Mesenchymal stem cell (in vitro differentiated cells and primary cell): ENCODE data around the gene IFI27.
"Not testable (repeated sequence)": the region's sequence is repeated elsewhere in the genome, so short reads cannot be mapped to it uniquely, and the experiment has no call there.

ENCODE experiments used
- DNase-seq: peaks from one replicate; pipeline ENCODE4 v3.0.0-alpha.2; 2013
- H2AFZ ChIP-seq: one replicate; pipeline ENCODE4 v1.6.1; 2013; ENCODE audit warnings: low read depth, mild to moderate bottlenecking, control low read depth, inconsistent platforms, low read length, moderate library complexity
- H2AK5ac ChIP-seq: 2 replicates; pipeline ENCODE4 v1.6.1; 2013; ENCODE audit warnings: low read length, moderate library complexity, mild to moderate bottlenecking, inconsistent platforms; ENCODE audit not compliant: severe bottlenecking
- H2BK120ac ChIP-seq: one replicate; pipeline ENCODE4 v1.6.1; 2013; ENCODE audit warnings: low read depth, mild to moderate bottlenecking, inconsistent platforms, low read length, moderate library complexity
- H2BK12ac ChIP-seq, 2 experiments: one replicate each; pipeline ENCODE4 v1.6.1; 2013; ENCODE audit warnings: inconsistent platforms in 2 of 2, low read length in 2 of 2, mild to moderate bottlenecking in 2 of 2, moderate library complexity in 2 of 2, control low read depth in 1 of 2
- H2BK15ac ChIP-seq: one replicate; pipeline ENCODE4 v1.6.1; 2013; ENCODE audit warnings: mild to moderate bottlenecking, low read depth, inconsistent platforms; ENCODE audit not compliant: poor library complexity, severe bottlenecking
- H2BK5ac ChIP-seq: 2 replicates; pipeline ENCODE4 v1.6.1; 2013; ENCODE audit warnings: low read depth, mild to moderate bottlenecking, low read length, control low read depth, inconsistent platforms; ENCODE audit not compliant: poor library complexity, severe bottlenecking
- H3K14ac ChIP-seq, 2 experiments: one replicate each; pipeline ENCODE4 v1.6.1; 2013; ENCODE audit warnings: inconsistent platforms in 2 of 2, low read length in 2 of 2, control low read depth in 1 of 2, mild to moderate bottlenecking in 1 of 2, moderate library complexity in 1 of 2
- H3K18ac ChIP-seq, 2 experiments: one replicate each; pipeline ENCODE4 v1.6.1; 2013; ENCODE audit warnings: inconsistent platforms in 2 of 2, low read length in 2 of 2, control low read depth in 1 of 2, low read depth in 1 of 2, mild to moderate bottlenecking in 1 of 2
- H3K23ac ChIP-seq, 2 experiments: one replicate each; pipeline ENCODE4 v1.6.1; 2013; ENCODE audit warnings: inconsistent platforms in 2 of 2, low read length in 2 of 2, mild to moderate bottlenecking in 2 of 2, moderate library complexity in 2 of 2, control low read depth in 1 of 2
- H3K27ac ChIP-seq: 2 replicates; pipeline ENCODE4 v1.5.1; 2013; ENCODE audit warnings: mild to moderate bottlenecking, moderate library complexity, low read length, control low read depth, inconsistent platforms; ENCODE audit not compliant: poor library complexity, severe bottlenecking
- H3K27me3 ChIP-seq, 2 experiments: 2 replicates each; pipeline versions ENCODE4 v1.6.1 to v1.7.0; 2013; ENCODE audit warnings: low read length in 2 of 2, mild to moderate bottlenecking in 2 of 2, moderate library complexity in 2 of 2, control low read depth in 1 of 2, inconsistent platforms in 1 of 2; ENCODE audit not compliant: control insufficient read depth in 1 of 2, insufficient read depth in 1 of 2
- H3K36me3 ChIP-seq, 2 experiments: 2 replicates each; pipeline versions ENCODE4 v1.6.1 to v1.7.0; 2013; ENCODE audit warnings: low read length in 2 of 2, control low read depth in 1 of 2, inconsistent platforms in 1 of 2, low read depth in 1 of 2, mild to moderate bottlenecking in 1 of 2; ENCODE audit not compliant: insufficient read depth in 2 of 2, control insufficient read depth in 1 of 2
- H3K4ac ChIP-seq, 2 experiments: one replicate each; pipeline ENCODE4 v1.6.1; 2013; ENCODE audit warnings: inconsistent platforms in 2 of 2, low read length in 2 of 2, mild to moderate bottlenecking in 2 of 2, moderate library complexity in 2 of 2, control low read depth in 1 of 2, low read depth in 1 of 2
- H3K4me1 ChIP-seq: 2 replicates; pipeline ENCODE4 v1.6.1; 2013; ENCODE audit warnings: low read depth, low read length, control low read depth; ENCODE audit not compliant: control insufficient read depth, insufficient read depth
- H3K4me2 ChIP-seq: 2 replicates; pipeline ENCODE4 v1.6.1; 2013; ENCODE audit warnings: low read length, mild to moderate bottlenecking, inconsistent platforms; ENCODE audit not compliant: poor library complexity, severe bottlenecking
- H3K4me3 ChIP-seq, 2 experiments: 2 replicates each; pipeline versions ENCODE4 v1.5.1 to v1.7.0; 2013; ENCODE audit warnings: low read length in 2 of 2, mild to moderate bottlenecking in 2 of 2, control low read depth in 1 of 2, low read depth in 1 of 2; ENCODE audit not compliant: insufficient read depth in 1 of 2
- H3K79me1 ChIP-seq: replicated peaks from 2 replicates; pipeline ENCODE4 v1.6.1; 2013; ENCODE audit warnings: mild to moderate bottlenecking, control low read depth, low read length, inconsistent platforms; ENCODE audit not compliant: poor library complexity, severe bottlenecking
- H3K9ac ChIP-seq: 2 replicates; pipeline ENCODE4 v1.7.0; 2013; ENCODE audit warnings: mild to moderate bottlenecking, low read length, moderate library complexity
- H3K9me3 ChIP-seq: 2 replicates; pipeline ENCODE4 v1.7.0; 2013; ENCODE audit warnings: mild to moderate bottlenecking, low read length; ENCODE audit not compliant: control insufficient read depth
- H4K8ac ChIP-seq: one replicate; pipeline ENCODE4 v1.6.1; 2013; ENCODE audit warnings: inconsistent platforms, mild to moderate bottlenecking, low read length, moderate library complexity
- H4K91ac ChIP-seq: one replicate; pipeline ENCODE4 v1.6.1; 2013; ENCODE audit warnings: mild to moderate bottlenecking, low read length, inconsistent platforms
- WGBS: methylation state at CpG from one replicate; pipeline ENCODE4 v1.1.7; 2013; ENCODE audit warnings: mixed read lengths; 5-methylcytosine and 5-hydroxymethylcytosine counted together

IFI27 gene

DNA sequence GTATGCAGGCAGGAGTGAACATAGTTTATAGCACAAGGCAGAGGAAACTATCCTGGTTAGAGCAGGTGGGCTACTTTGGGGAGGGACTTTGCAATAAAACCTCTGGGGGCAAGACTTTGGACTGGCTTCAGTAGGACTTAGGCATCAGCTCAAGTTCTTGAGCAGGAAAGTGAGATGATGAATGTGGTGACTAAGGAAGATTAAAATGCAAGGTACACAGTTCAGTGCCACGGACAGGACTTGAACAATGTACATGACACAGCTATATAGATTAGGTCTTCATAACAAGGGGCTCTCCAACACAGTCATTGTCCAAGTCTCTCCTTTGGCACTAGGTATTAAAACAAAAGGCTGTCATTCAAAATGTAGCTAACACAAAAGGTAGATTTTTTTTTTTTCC, 42.1 kb downstream of the IFI27 start:
- H3K23ac ChIP-seq, result no peak overlapping the region
- no peak overlapping the region for H2BK5ac ChIP-seq
- H3K27ac ChIP-seq, result no peak overlapping the region
- H3K9ac ChIP-seq, result no peak overlapping the region
- H3K4me1 ChIP-seq, result no peaks in the 10 kb centered on the region
- no peak overlapping the region for H2AFZ ChIP-seq
- H4K91ac ChIP-seq, result no peak overlapping the region
- peaks cover 9% of the 10 kb centered on the region for H3K9me3 ChIP-seq
- no peak overlapping the region for H2BK15ac ChIP-seq
- H2AK5ac ChIP-seq, result no peak overlapping the region
- H3K4ac ChIP-seq, result no peak overlapping the region
- H3K36me3 ChIP-seq, result no peaks in the 10 kb centered on the region
- H3K18ac ChIP-seq, result no peak overlapping the region
- H3K4me2 ChIP-seq, result no peak overlapping the region
- no peak overlapping the region for H2BK120ac ChIP-seq
- no peak overlapping the region for H3K4me3 ChIP-seq
- 83% methylated on average over 1 of the region's 1 CpG for WGBS
- no peaks in the 10 kb centered on the region for H3K79me1 ChIP-seq
- no peak for DNase-seq
- H3K27me3 ChIP-seq, result peaks cover 9 to 50% of the 10 kb centered on the region in 2 experiments
- no peak overlapping the region for H2BK12ac ChIP-seq
- H3K14ac ChIP-seq, result no peak overlapping the region
- no peak overlapping the region for H4K8ac ChIP-seq

DNA sequence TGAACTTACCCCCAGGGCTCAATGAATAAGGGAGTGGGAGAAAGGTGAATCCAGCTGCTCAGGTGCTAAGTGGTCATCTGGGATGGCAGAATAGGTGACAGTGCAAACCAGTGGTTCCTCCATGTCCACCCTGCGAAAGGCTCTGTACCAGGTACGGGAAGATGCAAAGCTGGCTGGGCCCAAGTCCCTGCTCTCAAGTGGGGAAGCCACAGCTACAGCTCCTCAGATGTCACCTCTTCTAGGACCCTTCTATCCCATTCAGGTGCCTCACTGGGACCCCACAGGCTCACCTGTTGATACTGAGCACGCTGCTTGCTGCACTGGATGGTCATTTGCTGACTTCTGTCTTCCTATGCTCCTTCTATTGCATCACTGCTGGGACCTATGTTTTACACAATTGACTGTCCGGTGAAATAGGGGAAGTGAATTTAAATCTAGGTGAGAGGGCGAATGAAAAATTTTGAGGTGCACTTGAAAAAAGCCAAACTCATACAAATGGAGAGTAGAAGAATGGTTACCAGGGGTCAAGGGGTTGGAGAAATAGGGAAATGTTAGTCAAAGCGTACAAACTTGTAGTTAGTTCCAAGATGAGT, 43.3 kb downstream of the IFI27 start:
- Histone ChIP-seq H3K23ac (no peak overlapping the region), H3K4me2 (no peak overlapping the region), H3K4ac (no peak overlapping the region), H3K18ac (no peak overlapping the region), H3K4me1 (no peaks in the 10 kb centered on the region), H2AK5ac (no peak overlapping the region), H3K27ac (no peak overlapping the region), H3K9me3 (peaks cover 9% of the 10 kb centered on the region), H2AFZ (no peak overlapping the region), H3K14ac (no peak overlapping the region), H2BK120ac (no peak overlapping the region), H3K79me1 (no peaks in the 10 kb centered on the region), H4K91ac (no peak overlapping the region), H3K9ac (no peak overlapping the region), H3K36me3 (no peaks in the 10 kb centered on the region), H2BK12ac (no peak overlapping the region), H2BK15ac (no peak overlapping the region), H4K8ac (no peak overlapping the region), H3K4me3 (no peak overlapping the region), H2BK5ac (no peak overlapping the region), H3K27me3 (peaks cover 12 to 56% of the 10 kb centered on the region in 2 experiments)
- 85% methylated on average over 6 of the region's 6 CpGs for WGBS
- DNase-seq, result no peak

DNA sequence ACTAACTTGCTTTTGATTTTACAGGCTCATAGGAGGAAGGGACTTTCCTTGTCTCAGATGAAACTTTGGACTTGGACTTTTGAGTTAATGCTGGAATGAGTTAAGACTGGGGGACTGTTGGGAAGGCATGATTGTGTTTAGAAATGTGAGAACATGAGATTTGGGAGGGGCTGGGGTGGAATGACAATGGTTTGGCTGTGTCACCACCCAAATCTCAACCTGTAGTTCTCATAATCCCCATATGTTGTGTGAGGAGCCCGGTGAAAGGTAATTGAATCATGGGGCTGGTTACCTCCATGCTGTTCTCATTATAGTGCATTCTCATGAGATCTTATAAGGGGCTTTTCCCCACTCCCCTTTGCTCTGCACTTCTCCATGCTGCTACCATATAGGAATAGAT, 45.6 kb downstream of the IFI27 start:
- not testable (repeated sequence) for H2BK120ac ChIP-seq, H2AFZ ChIP-seq, H2BK12ac ChIP-seq, H2AK5ac ChIP-seq, H3K18ac ChIP-seq, H2BK15ac ChIP-seq, H3K79me1 ChIP-seq, H3K36me3 ChIP-seq, DNase-seq, H3K14ac ChIP-seq, H3K4me1 ChIP-seq, H3K23ac ChIP-seq, H4K91ac ChIP-seq, H2BK5ac ChIP-seq, H4K8ac ChIP-seq, H3K27ac ChIP-seq, H3K9me3 ChIP-seq, H3K4ac ChIP-seq, H3K9ac ChIP-seq, H3K4me2 ChIP-seq, H3K4me3 ChIP-seq
- peaks cover 12 to 53% of the 10 kb centered on the region in 2 experiments for H3K27me3 ChIP-seq
- WGBS, result no CpG with 5 or more reads among the region's 1 CpG

DNA sequence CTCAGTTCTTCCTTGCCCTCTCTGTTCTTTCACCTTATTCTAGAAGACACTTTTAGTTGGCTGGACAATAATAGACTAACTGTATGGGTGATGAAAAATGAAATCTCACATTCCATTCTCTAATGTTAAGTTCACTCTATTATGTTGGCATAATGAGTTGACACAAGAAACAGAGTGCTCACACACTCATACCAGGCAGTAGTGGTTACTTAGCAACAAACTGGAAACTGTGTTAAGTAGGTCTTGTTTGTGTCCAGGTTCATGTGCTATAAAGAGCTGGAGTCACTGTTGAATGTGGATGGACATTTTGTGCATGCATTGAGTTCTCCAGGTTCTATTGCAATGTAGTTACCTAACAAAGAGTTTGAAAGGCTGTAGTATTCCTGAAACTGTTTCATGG, 46.7 kb downstream of the IFI27 start:
- Histone ChIP-seq H3K9ac (no peak overlapping the region), H3K36me3 (no peaks in the 10 kb centered on the region), H3K4me3 (no peak overlapping the region), H3K27me3 (peaks cover 12 to 46% of the 10 kb centered on the region in 2 experiments), H2BK120ac (no peak overlapping the region), H3K18ac (no peak overlapping the region), H3K14ac (no peak overlapping the region), H3K23ac (no peak overlapping the region), H2AK5ac (no peak overlapping the region), H3K4me1 (no peaks in the 10 kb centered on the region), H2BK5ac (no peak overlapping the region), H3K4ac (no peak overlapping the region), H3K9me3 (peaks cover 9% of the 10 kb centered on the region), H3K27ac (no peak overlapping the region), H2BK12ac (no peak overlapping the region), H4K91ac (no peak overlapping the region), H3K4me2 (no peak overlapping the region), H2BK15ac (no peak overlapping the region), H3K79me1 (no peaks in the 10 kb centered on the region), H4K8ac (no peak overlapping the region), H2AFZ (no peak overlapping the region)
- DNase-seq, result no peak
